Left renal pelvis (tissue), 4 donors: Measurements from ENCODE around the gene UBAC2. TPM values are rescaled to one million over a fixed set of nuclear protein-coding genes. Genes with fewer than 3 reads are reported as not detected.
"Not testable (repeated sequence)": the region's sequence is repeated elsewhere in the genome, so short reads cannot be mapped to it uniquely, and the experiment has no call there.

Source experiments
- DNase-seq, 4 donors: peaks; one replicate each; pipeline ENCODE4 v3.0.0-alpha.2; 2013; ENCODE audit warnings: low read depth in 4 of 4, low spot score in 3 of 4
- polyA plus RNA-seq, 4 donors: library from polyadenylated mRNA; unstranded; fragments of 120-200 nt; gene quantifications; one replicate each; pipeline ENCODE4 v1.2.1, GENCODE V29; 2013; ENCODE audit not compliant: insufficient read length in 4 of 4

UBAC2 gene
- polyA plus RNA-seq, 4 donors, result 74.5 to 107 (median 94.7) TPM

GRCh38 chr13:99385940-99386339 is 185.3 kb downstream of the UBAC2 start:
- no peak for DNase-seq

- no peak for DNase-seq
Observed at GRCh38 chr13:99386495-99386894, 185.8 kb downstream of the UBAC2 start.

- DNase-seq, result no peak
Observed at GRCh38 chr13:99386911-99387788, 186.5 kb downstream of the UBAC2 start.

GRCh38 chr13:99388334-99388923 is 187.8 kb downstream of the UBAC2 start:
- no peak for DNase-seq

- not testable (repeated sequence) for DNase-seq
Observed at GRCh38 chr13:99389094-99389493, 188.4 kb downstream of the UBAC2 start.

GRCh38 chr13:99389520-99390304 is 189.1 kb downstream of the UBAC2 start:
- DNase-seq, result no peak

GRCh38 chr13:99390601-99391000 is 189.9 kb downstream of the UBAC2 start:
- no peak for DNase-seq

- DNase-seq, result no peak
Observed at GRCh38 chr13:99391781-99392469, 191.3 kb downstream of the UBAC2 start.

- no peak for DNase-seq
Observed at GRCh38 chr13:99392470-99393135, 191.9 kb downstream of the UBAC2 start.

GRCh38 chr13:99393391-99393790 is 192.7 kb downstream of the UBAC2 start:
- not testable (repeated sequence) for DNase-seq

- DNase-seq, result no peak
Observed at GRCh38 chr13:99393791-99394735, 193.4 kb downstream of the UBAC2 start.

- DNase-seq, result no peak
Observed at GRCh38 chr13:99395436-99395835, 194.8 kb downstream of the UBAC2 start.

- DNase-seq, result no peak
Observed at GRCh38 chr13:99396446-99396845, 195.8 kb downstream of the UBAC2 start.

- no peak for DNase-seq
Observed at GRCh38 chr13:99398071-99398470, 197.4 kb downstream of the UBAC2 start.

GRCh38 chr13:99398916-99399622 is 198.4 kb downstream of the UBAC2 start:
- DNase-seq, result no peak

- DNase-seq, result no peak
Observed at GRCh38 chr13:99399623-99399974, 198.9 kb downstream of the UBAC2 start.

- DNase-seq, result no peak
Observed at GRCh38 chr13:99403458-99403971, 202.9 kb downstream of the UBAC2 start.

- no peak for DNase-seq
Observed at GRCh38 chr13:99404005-99404755, 203.5 kb downstream of the UBAC2 start.
